GM18498 (cell line): Measurements from ENCODE around the gene DPP10.

Experiments used
- ATAC-seq: cut with Tn5 transposase; IDR thresholded peaks from one replicate; pipeline ENCODE4 v1.9.1; 2021; ENCODE audit warnings: mild to moderate bottlenecking, moderate library complexity; ENCODE audit not compliant: unreplicated experiment

Gene DPP10

GRCh38 chr2:114580691-114581090 lies 138.2 kb downstream of the DPP10 start:
- ATAC-seq, result no peak

- no peak for ATAC-seq
Measured at GRCh38 chr2:114598329-114598728, 155.9 kb downstream of the DPP10 start.

- ATAC-seq, result no peak
Measured at GRCh38 chr2:114609203-114609602, 166.8 kb downstream of the DPP10 start.

GRCh38 chr2:114609801-114610200 lies 167.4 kb downstream of the DPP10 start:
- no peak for ATAC-seq

- ATAC-seq, result no peak
Measured at GRCh38 chr2:114610677-114611076, 168.2 kb downstream of the DPP10 start.

- no peak for ATAC-seq
Measured at GRCh38 chr2:114614592-114614991, 172.2 kb downstream of the DPP10 start.

- no peak for ATAC-seq
Measured at GRCh38 chr2:114628481-114628880, 186.0 kb downstream of the DPP10 start.

- no peak for ATAC-seq
Measured at GRCh38 chr2:114631146-114631545, 188.7 kb downstream of the DPP10 start.

GRCh38 chr2:114642166-114642770 lies 199.8 kb downstream of the DPP10 start:
- no peak for ATAC-seq

- no peak for ATAC-seq
Measured at GRCh38 chr2:114642988-114643553, 200.6 kb downstream of the DPP10 start.

- no peak for ATAC-seq
Measured at GRCh38 chr2:114651933-114652332, 209.5 kb downstream of the DPP10 start.

- no peak for ATAC-seq
Measured at GRCh38 chr2:114659880-114660279, 217.4 kb downstream of the DPP10 start.

GRCh38 chr2:114661971-114662939 lies 219.8 kb downstream of the DPP10 start:
- no peak for ATAC-seq

- ATAC-seq, result no peak
Measured at GRCh38 chr2:114668415-114668814, 226.0 kb downstream of the DPP10 start.

- ATAC-seq, result no peak
Measured at GRCh38 chr2:114683251-114683650, 240.8 kb downstream of the DPP10 start.

GRCh38 chr2:114684403-114684802 lies 242.0 kb downstream of the DPP10 start:
- no peak for ATAC-seq

GRCh38 chr2:114685102-114685501 lies 242.7 kb downstream of the DPP10 start:
- ATAC-seq, result no peak

- no peak for ATAC-seq
Measured at GRCh38 chr2:114688241-114688640, 245.8 kb downstream of the DPP10 start.

- ATAC-seq, result no peak
Measured at GRCh38 chr2:114698520-114698919, 256.1 kb downstream of the DPP10 start.

- ATAC-seq, result no peak
Measured at GRCh38 chr2:114699423-114699944, 257.0 kb downstream of the DPP10 start.

- ATAC-seq, result no peak
Measured at GRCh38 chr2:114700440-114700839, 258.0 kb downstream of the DPP10 start.
